Suppressor macrophage treated with lipopolysaccharide for 4 hours (primary cell): ENCODE results near the gene GALNT9.
A peak's percentile ranks its signal among the peaks of the same experiment; 100 is the strongest.

Experiments used
- DNase-seq: peaks from one replicate; pipeline ENCODE4 v3.0.0-alpha.2; 2020

GALNT9 gene

DNA sequence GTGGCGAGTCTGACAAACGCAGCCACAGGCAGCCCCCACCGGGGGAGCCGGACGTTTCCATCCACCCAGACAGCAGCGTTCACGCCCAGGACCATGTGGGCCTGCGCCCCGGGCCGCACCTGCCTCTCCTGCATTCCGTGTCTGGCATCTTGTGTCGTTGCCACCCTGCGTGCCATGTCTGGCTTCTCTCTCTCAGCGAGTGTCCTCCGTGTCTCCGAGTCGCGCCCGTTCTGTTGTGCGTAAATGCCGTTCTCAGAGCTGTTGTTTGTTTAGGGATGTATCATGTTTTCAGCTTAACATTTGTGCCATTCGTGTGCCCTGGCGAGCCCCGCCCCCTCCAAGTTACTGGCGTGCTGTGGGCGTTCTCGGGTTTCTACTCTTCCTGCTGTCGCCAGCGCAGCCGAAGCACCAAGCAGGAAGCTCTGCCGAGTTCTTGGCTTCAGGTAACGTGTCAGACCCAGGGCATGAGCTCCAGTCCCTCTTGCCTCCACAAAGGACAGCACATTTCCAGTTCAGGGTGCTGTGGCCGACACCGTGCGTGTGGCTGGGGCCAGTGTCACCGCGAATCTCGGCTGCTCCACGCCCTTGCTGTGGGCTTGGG, 150.5 kb downstream of the GALNT9 start:
- DNase-seq = no peak

DNA sequence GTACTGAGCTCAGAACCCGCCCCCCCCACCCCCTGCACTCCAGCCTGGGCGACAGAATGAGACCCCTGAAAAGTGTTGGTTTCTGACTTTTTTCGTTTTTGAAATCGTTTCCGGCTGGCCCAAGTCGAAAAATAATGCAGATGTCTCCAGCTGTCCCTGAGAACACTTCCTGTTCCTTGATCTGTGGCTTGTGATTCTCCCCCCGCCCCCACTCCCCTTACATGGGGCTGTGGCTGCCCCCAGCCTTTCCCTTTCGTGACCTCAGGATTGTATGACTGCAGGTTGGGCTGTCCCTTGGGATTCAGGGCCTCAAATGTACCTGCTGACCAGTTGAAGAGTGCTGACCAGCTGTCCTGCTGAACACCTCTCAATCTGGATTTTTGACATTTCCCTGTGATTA, 151.1 kb downstream of the GALNT9 start:
- peak; percentile 36 for DNase-seq

DNA sequence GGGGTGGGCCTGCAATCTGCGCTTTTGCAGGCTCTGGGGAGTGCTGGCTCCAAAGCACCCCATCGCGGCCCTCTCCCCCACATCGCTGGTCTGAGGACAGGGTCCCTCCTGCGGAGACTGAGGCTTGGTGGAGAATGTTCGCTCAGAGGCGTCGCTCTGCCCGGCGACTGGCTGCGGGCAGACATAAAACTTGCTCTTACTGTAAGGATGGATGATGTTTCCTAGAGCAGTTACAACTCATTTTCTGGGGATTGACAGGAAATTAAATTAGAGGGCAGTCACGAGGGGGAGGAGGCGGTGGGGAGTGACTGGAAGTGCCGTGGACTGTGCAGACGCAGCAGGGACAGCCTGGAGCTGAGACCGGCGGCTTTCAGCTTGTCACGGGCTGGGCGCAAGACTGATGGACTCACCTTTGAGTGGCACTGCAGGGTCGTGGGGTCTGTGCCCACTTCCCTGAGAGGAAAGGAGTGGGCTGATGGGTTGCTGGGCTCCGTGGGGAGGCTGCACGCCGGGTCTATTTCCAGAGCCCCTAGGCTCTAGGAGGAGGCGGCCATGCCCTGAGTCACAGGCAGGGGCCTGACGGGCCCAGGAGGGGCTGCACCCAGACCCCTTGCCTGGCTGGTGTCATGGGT, 152.4 kb downstream of the GALNT9 start:
- DNase-seq = no peak

DNA sequence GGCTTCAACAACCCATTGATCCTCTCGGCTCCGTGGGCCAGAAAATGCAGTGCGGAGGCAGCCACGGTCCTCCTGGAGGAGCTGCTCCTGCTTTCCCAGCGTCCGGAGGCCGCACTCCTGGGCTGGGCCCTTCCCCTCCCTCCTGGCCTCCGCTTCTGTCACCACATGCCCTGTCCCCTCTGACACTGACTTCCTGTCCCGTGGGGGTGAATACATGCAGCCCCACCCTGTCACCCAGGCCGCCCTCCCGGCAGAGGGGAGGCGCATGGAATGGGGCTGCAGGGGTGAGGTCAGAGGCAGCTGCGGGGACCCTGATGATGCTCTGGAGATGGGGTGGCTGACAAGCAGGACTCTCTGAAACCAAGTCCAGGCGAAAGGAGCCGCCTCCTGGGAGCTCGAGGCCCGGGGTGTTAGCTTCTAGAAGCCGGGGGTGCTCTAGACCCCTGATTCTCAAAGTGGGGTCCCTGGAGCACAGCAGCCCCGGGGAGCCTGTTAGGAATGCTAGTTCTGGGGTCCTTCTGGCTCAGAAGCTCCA, 152.9 kb downstream of the GALNT9 start:
- no peak for DNase-seq

DNA sequence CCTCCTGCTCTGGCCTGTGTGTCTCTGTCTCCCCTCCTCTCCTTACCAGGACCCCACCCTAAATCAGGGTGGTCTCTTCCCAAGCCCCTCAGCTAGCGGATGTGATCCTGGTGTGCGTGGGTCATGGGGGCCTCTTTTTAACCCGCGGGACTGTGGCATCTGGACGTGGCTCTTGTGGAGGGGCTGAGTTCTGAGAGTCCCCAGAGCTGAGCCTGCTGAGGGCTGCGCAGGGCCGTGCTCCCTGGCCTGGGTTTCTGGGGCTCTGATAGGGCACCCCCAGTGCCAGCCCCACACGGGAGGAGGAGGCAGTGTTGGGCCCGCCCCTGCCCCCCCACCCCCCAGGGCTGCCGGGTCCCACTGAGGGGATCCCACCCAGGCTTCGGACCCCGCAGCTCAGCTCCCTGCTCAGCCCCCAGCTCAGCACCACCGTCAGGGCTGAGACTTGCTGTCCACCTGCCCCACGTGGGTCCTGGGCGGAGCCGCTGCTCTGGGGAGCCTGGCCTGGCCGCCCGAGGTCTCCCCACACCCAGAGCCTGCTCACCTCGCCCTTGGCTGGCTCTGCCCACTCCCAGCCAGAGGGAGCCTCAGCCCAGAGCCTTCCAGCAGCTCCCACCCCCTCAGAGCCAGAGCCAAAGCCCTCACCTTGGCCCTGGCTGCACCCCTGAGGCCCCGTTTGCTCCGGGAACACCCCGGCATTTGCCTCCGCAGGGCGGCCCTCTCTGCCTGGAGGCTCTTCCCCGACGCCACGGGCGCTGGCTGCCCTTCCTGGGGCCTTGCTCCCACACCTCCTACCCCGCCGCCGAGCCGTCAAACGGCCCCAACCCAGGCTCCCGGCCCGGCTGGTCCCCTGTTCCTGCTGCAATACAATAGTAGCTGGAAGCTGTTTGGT, 153.6 kb downstream of the GALNT9 start:
- no peak for DNase-seq

DNA sequence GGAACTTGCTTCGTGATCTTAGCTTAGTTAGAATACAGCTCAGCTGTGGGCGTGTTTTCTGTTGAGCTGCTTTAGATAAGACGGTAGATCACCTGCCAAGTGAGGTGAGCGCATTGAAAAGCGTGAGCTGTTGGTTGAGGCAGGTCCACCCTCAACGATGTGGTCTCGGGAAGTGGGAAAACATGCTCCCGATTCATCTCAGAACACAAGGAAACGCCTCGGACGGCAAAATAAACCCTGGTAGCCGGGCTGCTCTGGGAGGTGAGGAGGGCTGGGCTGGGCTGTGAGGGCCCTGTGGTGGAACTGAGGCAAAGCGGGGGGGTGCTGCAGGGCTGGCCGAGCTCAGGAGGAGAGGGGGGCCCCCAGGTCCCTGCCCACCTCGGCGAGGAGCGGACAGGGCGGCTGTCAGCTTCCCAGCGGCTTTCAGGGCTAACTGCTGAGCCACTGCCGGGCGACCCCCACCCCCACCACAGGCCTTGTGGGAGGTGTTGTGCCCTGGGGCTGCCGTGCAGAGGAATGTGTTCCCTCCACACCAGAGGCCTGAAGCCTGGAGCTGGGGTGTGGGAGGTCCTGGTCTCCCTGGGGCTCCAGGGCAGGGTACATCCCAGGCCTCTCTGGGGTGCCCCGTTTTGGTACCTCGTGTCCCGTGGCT, 154.4 kb downstream of the GALNT9 start:
- no peak for DNase-seq

DNA sequence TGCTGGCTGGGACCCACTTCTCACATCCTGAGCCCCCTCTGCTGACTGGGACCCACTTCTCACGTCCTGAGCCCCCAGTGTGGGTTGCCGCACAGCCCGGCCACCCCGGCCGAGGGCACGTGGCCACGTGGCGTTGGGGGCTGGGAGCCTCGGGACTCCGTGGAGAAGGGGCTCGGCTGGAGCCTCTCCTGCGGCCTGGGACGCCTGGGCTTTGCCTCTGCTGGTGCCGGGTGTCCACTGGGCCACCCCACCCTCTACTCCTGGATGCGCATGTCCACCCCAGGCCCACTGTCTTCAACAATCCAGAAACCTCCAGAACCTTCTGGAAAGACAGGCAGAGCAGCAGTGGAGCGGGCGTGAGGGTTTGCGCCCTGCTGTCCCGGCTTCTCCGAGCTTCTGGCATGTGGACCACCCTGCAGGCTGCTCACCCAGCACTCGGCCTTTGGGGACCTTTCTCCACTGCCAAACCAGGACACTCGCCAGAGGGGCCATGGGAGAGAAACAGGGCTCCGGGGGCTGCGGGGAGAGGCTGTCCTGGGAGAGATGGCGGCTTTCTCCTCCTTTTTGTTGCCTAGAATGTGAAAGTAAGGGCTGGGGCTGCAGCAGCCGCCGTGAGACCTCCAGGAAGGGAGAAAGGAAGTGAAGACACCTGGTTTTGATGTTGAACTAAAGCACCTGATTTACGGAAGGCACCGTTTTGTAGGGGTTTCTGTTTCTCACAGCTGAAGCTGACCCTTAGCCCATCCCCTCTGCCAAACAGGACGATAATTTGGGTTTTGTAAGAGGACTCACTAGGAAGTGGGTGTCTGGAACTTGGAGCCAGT, 155.2 kb downstream of the GALNT9 start:
- DNase-seq = no peak

DNA sequence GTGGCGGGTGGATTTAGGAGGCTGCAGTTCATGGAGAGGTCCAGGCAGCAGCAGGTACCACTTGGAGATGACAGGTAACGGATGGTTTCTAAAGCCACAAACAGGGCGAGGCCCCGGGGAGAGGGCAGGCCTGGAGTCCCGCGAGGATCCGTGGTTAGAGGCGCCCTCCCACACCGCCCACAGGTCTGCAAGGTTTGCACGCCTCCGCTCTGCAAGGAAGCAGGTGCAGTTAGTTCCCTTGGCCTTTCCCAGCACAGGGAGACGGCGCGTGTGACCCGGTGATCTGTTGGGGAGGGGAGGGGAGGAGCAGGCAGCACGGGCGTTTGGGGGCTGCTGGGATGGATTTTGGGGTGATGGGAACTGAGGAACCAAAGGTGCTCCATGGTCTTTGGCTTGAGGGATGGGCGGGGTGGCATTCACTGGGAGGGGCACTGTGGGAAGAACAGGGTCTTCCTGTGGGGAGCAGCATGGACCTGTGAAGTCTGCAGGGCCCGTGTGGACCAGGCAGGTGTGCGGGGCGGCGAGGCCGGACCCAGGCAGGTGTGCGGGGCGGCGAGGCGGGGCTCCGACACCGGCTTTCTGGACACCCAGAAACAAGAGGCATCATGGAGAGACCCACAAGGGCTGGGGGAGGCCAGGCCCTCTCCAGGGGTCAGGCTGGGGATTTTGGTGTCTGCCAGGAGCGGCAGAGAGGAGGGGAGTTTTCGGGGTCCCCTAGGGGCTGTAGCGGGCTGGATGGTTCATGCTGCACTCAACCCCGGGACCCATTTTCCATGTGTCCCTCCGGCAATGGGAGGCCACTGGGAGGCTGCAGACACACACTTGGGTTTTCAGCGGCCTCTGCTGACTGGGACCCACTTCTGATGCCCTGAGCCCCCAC, 156.0 kb downstream of the GALNT9 start:
- DNase-seq = no peak

DNA sequence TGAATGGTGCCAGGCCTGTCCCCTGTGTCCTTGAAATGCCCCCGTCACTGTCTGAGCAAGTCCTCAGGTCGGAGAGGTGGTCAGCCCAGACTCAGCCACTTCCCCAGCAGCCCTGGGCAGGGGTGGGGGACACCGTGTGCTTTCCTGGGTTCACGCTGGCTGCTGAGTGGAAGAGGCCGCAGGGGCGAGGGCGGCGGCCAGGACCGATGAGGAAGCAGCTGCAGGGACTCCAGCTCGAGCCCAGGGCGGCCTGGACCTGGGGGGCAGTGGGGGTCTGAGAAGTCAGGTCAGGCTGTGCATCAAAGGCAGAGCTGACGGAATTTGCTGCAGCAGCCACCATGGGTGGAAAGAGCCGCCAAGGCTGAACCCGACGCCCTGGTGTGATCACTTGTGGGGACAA, 156.8 kb downstream of the GALNT9 start:
- DNase-seq = no peak

DNA sequence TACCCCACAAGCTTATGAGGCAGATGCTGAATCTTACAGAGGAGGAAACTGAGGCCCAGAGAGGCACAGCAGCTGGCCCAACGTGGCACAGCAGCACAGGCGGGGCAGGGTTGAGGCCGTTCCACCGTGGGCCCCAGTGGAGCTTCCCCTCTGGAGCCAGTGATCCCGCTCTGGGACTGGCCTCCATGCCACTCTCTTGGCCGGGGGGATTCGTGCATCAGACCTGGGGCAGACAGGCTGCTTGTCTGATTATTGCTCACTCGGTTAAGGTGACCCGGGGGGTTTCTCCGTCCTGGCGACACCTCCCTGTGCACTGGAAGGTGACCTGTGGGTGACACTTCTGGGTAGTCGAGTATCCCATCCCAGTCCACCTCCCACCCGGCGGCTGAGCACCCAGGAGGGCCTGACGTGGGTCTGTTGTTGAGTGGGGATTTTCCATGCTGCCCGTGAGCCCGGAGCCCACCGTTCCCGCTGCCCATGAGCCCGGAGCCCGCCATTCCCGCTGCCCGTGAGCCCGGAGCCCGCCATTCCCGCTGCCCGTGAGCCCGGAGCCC, 157.3 kb downstream of the GALNT9 start:
- DNase-seq = no peak

DNA sequence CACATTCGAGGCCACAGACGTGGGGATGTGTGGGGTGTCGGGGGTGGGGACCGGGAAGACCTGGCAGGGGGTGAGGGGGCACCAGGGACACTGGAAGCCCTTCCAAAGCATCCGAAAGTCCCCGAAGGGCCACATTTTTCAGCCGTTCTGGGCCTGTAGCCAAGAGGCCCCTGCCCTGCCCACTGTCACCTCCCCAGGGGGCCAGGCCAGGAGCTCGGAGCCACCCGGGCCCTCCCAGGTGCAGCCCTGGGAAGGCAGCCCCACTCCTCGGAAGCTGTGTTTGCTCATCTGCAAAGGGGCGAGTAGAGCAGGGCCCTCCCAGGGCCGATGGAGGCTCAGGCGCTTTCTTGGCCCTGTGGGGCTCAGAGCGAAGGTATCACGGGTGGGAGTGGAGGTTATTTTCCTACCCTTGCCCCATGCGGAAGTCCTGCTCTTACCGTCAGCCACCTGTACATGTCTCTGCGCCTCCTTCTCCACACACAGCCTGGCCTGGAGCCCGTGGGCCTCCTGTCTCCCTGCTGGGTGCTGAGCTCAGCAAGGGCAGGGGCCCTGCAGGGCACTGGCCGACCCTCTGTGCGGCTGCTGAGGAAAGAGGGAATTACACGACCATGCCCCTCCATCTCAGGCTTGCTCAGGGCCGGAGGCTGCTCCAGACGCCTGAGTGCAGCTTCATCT, 158.0 kb downstream of the GALNT9 start:
- no peak for DNase-seq

DNA sequence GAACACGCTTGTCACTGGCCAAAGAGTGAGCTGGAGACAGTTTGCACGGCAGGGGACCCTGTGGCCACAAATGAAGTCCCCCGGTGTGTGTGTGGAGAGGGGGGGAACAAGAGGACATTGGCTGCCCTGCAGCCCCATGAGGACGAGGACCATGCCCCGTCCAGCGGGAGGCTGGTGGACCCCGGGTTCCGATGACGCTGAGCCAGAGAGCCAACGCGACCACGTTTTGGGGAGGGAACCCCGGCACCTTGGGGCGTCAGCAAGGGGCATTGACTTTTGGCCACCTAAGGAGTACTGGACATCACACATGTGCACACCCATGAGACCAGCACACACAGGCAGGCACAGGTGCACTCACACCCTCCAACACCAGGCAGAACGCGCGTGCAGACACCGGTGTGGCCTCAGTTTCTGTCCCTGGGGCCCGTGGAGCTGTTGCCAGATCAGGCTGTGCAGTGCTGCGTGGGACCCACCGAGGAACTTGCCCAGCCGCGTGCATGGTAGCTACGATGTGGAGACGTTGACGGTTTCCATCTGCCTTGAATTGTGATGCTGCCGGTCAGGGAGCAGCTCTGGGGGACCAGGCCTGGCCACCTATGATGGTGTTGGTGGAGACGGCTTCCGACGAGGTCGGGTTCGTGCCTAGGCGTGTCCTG, 158.6 kb downstream of the GALNT9 start:
- no peak for DNase-seq

DNA sequence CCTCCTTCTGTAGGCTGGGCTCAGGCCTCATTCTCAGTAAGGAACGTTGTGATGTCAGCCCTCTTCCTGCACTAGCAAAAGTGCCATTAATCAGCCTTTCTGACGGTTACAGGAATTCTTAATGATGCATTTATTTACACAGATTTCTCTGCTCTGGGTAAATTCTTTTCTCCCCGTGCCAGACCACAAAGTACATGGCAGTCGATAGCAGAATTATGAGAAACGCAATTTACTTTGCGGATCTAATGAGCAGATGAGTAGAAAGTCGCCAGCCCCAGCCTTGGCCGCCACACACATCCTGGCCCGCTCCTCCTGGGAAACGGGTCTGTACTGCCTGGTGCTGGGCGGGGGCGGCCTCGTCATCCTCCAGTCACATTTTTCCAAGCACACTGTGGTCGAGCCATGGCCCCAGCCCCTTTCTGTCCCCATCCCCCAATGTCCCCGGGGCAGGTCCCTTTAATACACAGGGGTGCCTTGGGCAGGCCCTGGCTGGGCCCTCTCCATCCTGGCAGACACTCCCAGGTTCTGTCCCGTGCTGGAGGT, 159.2 kb downstream of the GALNT9 start:
- DNase-seq = no peak

DNA sequence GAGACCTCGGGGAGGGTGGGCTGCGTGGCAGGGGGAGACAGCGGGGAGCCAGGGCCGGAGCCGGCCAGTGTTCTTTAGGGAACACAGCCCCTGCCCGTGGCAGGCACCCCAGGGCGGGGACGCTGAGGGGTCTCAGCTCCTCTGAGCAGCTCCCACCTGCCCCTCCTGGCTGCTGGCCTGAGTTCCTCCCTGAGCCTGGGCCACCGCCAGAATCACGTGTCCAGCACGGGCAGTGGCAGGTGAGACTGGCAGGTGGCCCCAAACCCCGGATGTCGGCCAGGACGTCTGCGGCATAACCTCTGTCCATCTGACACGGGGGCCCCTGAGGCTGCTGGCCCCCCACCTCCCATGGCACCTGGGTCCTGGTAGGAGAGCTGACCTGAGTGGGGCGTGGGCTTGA, 160.0 kb downstream of the GALNT9 start:
- no peak for DNase-seq

DNA sequence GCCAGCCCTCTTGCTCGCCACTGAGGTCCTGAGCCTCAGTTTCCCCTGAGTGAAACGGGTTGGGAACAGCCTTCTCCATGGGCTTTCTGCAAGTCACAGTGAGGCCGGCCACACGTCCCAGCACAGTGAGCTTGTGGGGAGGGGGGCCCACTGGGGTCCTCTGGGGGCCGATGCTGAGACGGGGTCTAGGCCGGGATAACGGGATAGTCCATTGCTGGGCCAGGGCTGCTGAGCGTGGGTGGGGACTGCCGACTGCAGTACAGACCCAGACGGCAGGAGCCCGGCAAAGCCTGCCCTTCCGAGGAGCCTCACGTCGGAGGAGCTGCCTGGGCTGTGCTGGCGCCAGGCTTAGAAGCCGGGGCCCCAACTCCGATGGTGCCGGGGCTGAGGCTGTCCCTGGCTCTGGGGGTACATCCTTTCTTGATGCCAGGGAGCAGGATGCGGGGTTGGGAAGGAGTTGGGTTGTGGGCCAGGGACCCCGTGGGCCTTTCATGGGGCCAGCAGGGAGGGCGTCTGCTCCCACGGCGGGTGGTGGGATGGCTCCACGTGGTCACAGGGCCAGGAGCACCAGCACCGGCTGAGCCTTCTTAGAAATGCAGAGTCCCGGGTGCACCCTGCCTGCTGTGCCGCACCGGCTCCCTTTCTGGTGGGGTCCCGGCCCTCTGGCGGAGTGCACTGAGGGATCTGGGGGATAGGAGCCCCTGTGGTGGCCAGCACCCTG, 160.9 kb downstream of the GALNT9 start:
- DNase-seq = no peak

DNA sequence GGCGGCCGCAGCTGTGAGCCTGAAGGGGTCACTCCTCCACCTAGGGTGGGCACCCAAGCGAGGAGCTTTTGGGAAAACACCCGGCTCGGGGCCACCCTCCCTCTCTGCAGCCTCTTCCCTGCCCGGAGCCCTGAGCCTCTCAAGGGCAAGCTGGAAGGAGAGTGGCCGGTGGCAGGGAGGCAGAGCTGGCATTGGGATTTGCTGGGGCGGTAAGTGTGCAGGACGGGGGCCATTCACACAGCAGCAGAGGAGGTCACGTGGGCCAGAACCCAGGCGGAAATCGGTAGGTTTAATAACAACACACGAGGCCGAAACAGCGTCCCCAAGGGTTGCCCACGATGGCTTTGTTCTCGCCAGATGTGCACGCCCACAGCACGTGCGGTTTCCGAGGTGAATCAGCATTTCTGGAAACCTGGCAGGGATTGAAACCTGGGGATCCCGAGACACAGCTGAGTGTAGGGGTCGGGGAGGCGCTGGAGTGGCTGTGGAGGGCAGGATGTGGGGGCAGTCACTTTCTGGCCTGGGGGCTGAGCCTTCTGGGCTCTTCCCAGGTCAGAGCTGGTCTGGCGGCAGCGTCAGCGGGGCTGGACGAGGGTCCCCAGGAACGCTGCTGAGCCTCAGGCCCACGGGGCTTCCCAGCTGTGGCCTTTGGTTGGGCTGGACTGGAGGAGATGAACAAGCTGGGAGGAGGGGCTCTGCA, 161.6 kb downstream of the GALNT9 start:
- DNase-seq = no peak

DNA sequence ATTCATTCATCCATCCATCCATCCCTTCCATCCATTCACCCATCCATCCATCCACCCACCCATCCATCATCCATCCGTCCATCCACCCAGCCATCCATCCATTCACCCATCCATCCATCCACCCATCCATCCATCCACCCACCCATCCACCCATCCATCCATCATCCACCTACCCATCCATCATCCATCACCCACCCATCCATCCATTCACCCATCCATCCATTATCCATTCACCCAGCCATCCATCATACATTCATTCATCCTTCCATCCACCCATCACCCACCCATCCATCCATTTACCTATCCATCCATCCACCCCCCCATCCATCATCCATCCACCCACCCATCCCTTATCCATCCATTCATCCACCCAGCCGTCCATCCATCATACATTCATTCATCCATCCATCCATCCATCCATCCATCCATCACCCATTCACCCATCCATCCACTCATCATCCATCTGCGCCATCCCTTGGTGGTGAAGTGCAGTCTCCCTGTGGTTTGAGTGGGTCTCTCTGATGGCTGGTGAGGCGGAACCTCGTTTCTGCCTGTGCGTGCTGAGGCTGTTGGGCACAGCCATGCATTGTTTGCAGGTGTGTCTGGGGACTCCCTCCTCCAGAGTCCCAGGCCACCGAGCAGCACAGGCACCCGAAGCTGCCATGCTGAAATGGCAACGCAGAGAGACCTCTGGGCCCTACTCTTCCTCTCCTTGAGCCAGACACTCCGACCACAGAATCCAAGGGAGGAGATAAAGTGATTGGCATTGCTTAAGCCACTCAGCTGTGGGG, 162.4 kb downstream of the GALNT9 start:
- DNase-seq = no peak
